Measurements from ENCODE around the gene CAMTA1. TPM values are rescaled to one million over a fixed set of nuclear protein-coding genes. Genes with fewer than 3 reads are reported as not detected.
"Not testable (repeated sequence)": the region's sequence is repeated elsewhere in the genome, so short reads cannot be mapped to it uniquely, and the experiment has no call there.

CAMTA1 gene
- total RNA-seq, 1 donor from 2014 or later = 77.6 TPM

DNA sequence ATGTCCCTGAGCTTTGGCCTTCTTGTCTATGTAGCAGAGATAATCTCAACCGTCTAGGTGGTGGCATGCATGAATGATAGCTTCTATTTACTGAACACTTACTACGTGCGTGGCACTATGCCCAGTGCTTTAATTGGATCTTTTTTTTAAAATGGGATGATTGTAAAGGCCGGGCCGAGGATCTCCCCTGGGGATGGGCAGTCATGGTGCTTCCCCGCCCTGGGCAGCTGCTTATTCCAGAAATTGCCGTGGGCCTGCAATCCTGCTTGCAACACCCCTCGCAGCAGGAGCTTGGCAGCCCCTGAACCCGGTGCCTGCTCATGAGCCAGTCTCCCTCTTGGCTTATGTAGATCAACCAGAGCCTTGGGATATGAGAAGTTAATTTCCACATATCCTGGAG lies 360.7 kb downstream of the CAMTA1 start:
- no peak overlapping the region for H3K9ac ChIP-seq (ENCODE audit: low read length)
- no peak for TF ChIP-seq EZH2 (IDR thresholded peaks at IDR 0.05; ENCODE audit: insufficient read depth, low read length)
- TF ChIP-seq, protein P1, sequence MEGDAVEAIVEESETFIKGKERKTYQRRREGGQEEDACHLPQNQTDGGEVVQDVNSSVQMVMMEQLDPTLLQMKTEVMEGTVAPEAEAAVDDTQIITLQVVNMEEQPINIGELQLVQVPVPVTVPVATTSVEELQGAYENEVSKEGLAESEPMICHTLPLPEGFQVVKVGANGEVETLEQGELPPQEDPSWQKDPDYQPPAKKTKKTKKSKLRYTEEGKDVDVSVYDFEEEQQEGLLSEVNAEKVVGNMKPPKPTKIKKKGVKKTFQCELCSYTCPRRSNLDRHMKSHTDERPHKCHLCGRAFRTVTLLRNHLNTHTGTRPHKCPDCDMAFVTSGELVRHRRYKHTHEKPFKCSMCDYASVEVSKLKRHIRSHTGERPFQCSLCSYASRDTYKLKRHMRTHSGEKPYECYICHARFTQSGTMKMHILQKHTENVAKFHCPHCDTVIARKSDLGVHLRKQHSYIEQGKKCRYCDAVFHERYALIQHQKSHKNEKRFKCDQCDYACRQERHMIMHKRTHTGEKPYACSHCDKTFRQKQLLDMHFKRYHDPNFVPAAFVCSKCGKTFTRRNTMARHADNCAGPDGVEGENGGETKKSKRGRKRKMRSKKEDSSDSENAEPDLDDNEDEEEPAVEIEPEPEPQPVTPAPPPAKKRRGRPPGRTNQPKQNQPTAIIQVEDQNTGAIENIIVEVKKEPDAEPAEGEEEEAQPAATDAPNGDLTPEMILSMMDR (IDR thresholded peaks at IDR 0.05; ENCODE audit: insufficient read depth, low read depth, low read length) = no peak
- no peak overlapping the region for H3K4me3 Mint-ChIP-seq (ENCODE audit: unreplicated experiment)
- no peaks in the 10 kb centered on the region for H3K79me2 ChIP-seq (ENCODE audit: insufficient read depth, low read length)
- no peaks in the 10 kb centered on the region for H3K27me3 ChIP-seq (ENCODE audit: insufficient read depth, low read length)
- DNase-seq (ENCODE audit: low read depth) (no peak), FAIRE-seq (no peak)
- no peak overlapping the region for H3K4me2 ChIP-seq (ENCODE audit: low read length)
- H3K4me3 ChIP-seq (ENCODE audit: insufficient read depth, low read depth, low read length) = no peak overlapping the region
- no peaks in the 10 kb centered on the region for H3K36me3 ChIP-seq (ENCODE audit: insufficient read depth, low read length)
- no peaks in the 10 kb centered on the region for H3K4me1 Mint-ChIP-seq (ENCODE audit: low read depth, unreplicated experiment)
- H3K27ac Mint-ChIP-seq (ENCODE audit: unreplicated experiment) = no peak overlapping the region
- no peaks in the 10 kb centered on the region for H3K36me3 Mint-ChIP-seq (ENCODE audit: low read depth, unreplicated experiment)
- H3K9me3 ChIP-seq (ENCODE audit: insufficient read depth, low read depth, low read length) = no peaks in the 10 kb centered on the region
- no peaks in the 10 kb centered on the region for H3K4me1 ChIP-seq (ENCODE audit: insufficient read depth, low read length)
- no peaks in the 10 kb centered on the region for H4K20me1 ChIP-seq (ENCODE audit: insufficient read depth, low read length)
- H2AFZ ChIP-seq (ENCODE audit: low read depth, low read length) = no peak overlapping the region
- peaks cover 15% of the 10 kb centered on the region for H3K27me3 Mint-ChIP-seq (ENCODE audit: low read depth, unreplicated experiment)
- no peaks in the 10 kb centered on the region for H3K9me3 Mint-ChIP-seq (ENCODE audit: unreplicated experiment)
- H3K27ac ChIP-seq (ENCODE audit: low read depth, low read length) = no peak overlapping the region

DNA sequence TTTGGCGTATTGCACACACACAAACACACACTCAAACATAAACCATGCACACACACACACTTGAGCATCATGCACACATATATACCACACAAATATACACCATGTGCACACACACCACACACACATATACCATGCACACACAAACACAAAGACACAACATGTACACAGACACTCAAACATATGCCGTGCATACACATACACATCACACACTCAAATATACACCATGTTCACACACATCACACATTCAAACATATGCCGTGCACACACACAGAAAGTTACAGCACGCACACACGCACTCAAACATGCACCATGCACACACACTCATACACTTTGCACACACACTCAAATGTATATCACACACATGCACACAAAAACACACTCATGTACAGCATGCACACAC lies 361.5 kb downstream of the CAMTA1 start:
- Mint-ChIP-seq H3K27me3 (ENCODE audit: low read depth, unreplicated experiment) (peaks cover 14% of the 10 kb centered on the region), H3K36me3 (ENCODE audit: low read depth, unreplicated experiment) (no peaks in the 10 kb centered on the region), H3K4me3 (ENCODE audit: unreplicated experiment) (no peak overlapping the region), H3K4me1 (ENCODE audit: low read depth, unreplicated experiment) (no peaks in the 10 kb centered on the region), H3K27ac (ENCODE audit: unreplicated experiment) (no peak overlapping the region), H3K9me3 (ENCODE audit: unreplicated experiment) (no peaks in the 10 kb centered on the region)
- H3K4me3 ChIP-seq (ENCODE audit: insufficient read depth, low read depth, low read length) = no peak overlapping the region
- H3K27me3 ChIP-seq (ENCODE audit: insufficient read depth, low read length) = no peaks in the 10 kb centered on the region
- H3K9me3 ChIP-seq (ENCODE audit: insufficient read depth, low read depth, low read length) = no peaks in the 10 kb centered on the region
- no peak overlapping the region for H3K27ac ChIP-seq (ENCODE audit: low read depth, low read length)
- H3K36me3 ChIP-seq (ENCODE audit: insufficient read depth, low read length) = no peaks in the 10 kb centered on the region
- DNase-seq (ENCODE audit: low read depth) (no peak), FAIRE-seq (no peak)
- TF ChIP-seq EZH2 (IDR thresholded peaks at IDR 0.05; ENCODE audit: insufficient read depth, low read length) = no peak
- TF ChIP-seq, protein P1 (IDR thresholded peaks at IDR 0.05; ENCODE audit: insufficient read depth, low read depth, low read length) = no peak
- H3K4me1 ChIP-seq (ENCODE audit: insufficient read depth, low read length) = no peaks in the 10 kb centered on the region
- no peaks in the 10 kb centered on the region for H3K79me2 ChIP-seq (ENCODE audit: insufficient read depth, low read length)
- H3K9ac ChIP-seq (ENCODE audit: low read length) = no peak overlapping the region
- no peaks in the 10 kb centered on the region for H4K20me1 ChIP-seq (ENCODE audit: insufficient read depth, low read length)
- no peak overlapping the region for H3K4me2 ChIP-seq (ENCODE audit: low read length)
- no peak overlapping the region for H2AFZ ChIP-seq (ENCODE audit: low read depth, low read length)

DNA sequence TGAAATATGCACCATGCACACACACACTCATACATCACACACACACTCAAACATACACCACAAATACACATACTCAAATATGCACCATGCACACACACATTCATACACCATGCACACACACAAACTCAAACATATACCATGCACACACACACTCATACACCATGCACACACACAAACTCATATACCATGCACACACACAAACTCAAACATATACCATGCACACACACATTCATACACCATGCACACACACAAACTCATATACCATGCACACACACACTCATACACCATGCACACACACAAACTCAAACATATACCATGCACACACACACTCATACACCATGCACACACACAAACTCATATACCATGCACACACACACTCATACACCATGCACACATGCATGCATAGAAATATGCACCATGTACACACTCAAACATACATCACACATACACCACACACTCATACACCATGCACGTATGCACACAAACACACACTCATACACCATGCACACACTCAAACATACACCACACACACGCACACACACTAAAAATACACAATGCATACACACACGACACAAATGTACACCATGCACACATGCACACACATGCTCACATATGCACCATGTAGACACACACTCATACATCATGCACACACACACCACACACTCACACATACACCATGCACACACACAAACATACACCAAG lies 362.5 kb downstream of the CAMTA1 start:
- DNase-seq (ENCODE audit: low read depth); H3K9me3 Mint-ChIP-seq (ENCODE audit: unreplicated experiment); H3K4me3 Mint-ChIP-seq (ENCODE audit: unreplicated experiment); H3K27ac ChIP-seq (ENCODE audit: low read depth, low read length); H3K9ac ChIP-seq (ENCODE audit: low read length); H4K20me1 ChIP-seq (ENCODE audit: insufficient read depth, low read length); FAIRE-seq; H3K4me2 ChIP-seq (ENCODE audit: low read length); H3K79me2 ChIP-seq (ENCODE audit: insufficient read depth, low read length); H2AFZ ChIP-seq (ENCODE audit: low read depth, low read length); H3K36me3 ChIP-seq (ENCODE audit: insufficient read depth, low read length); H3K4me3 ChIP-seq (ENCODE audit: insufficient read depth, low read depth, low read length); H3K9me3 ChIP-seq (ENCODE audit: insufficient read depth, low read depth, low read length); H3K27me3 Mint-ChIP-seq (ENCODE audit: low read depth, unreplicated experiment); H3K4me1 ChIP-seq (ENCODE audit: insufficient read depth, low read length); H3K27ac Mint-ChIP-seq (ENCODE audit: unreplicated experiment); H3K36me3 Mint-ChIP-seq (ENCODE audit: low read depth, unreplicated experiment); H3K4me1 Mint-ChIP-seq (ENCODE audit: low read depth, unreplicated experiment); H3K27me3 ChIP-seq (ENCODE audit: insufficient read depth, low read length): not testable (repeated sequence)

Measured in astrocyte (in vitro differentiated cells and primary cell).